ENCODE measurements around the gene GUK1.

The GUK1 gene

GRCh38 chr1:228117335-228117734, 22.7 kb upstream of the GUK1 start:
- no peak for TF ChIP-seq CTCF (IDR thresholded peaks at IDR 0.05; ENCODE audit: borderline replicate concordance, control extremely low read depth, extremely low read depth, insufficient read depth, missing control alignments)
- in situ Hi-C loops (cut with MboI; ENCODE audit: low sequenced_read_pairs, unreplicated experiment), result no loop called here
- DNase-seq (ENCODE audit: low spot score), result no peak

- in situ Hi-C loops (cut with MboI; ENCODE audit: low sequenced_read_pairs, unreplicated experiment), result no loop called here
- DNase-seq (ENCODE audit: low spot score), result no peak
- no peak for TF ChIP-seq CTCF (IDR thresholded peaks at IDR 0.05; ENCODE audit: borderline replicate concordance, control extremely low read depth, extremely low read depth, insufficient read depth, missing control alignments)
Measured at GRCh38 chr1:228118040-228118439, 22.0 kb upstream of the GUK1 start.

- in situ Hi-C loops (cut with MboI; ENCODE audit: low sequenced_read_pairs, unreplicated experiment), result no loop called here
- no peak for DNase-seq (ENCODE audit: low spot score)
- TF ChIP-seq CTCF (IDR thresholded peaks at IDR 0.05; ENCODE audit: borderline replicate concordance, control extremely low read depth, extremely low read depth, insufficient read depth, missing control alignments), result no peak
Measured at GRCh38 chr1:228120351-228120750, 19.7 kb upstream of the GUK1 start.

- DNase-seq (ENCODE audit: low spot score), result no peak
- in situ Hi-C loops (cut with MboI; ENCODE audit: low sequenced_read_pairs, unreplicated experiment), result no loop called here
- TF ChIP-seq CTCF (IDR thresholded peaks at IDR 0.05; ENCODE audit: borderline replicate concordance, control extremely low read depth, extremely low read depth, insufficient read depth, missing control alignments), result no peak
Measured at GRCh38 chr1:228120857-228121489, 19.1 kb upstream of the GUK1 start.

- no peak for DNase-seq (ENCODE audit: low spot score)
- no peak for TF ChIP-seq CTCF (IDR thresholded peaks at IDR 0.05; ENCODE audit: borderline replicate concordance, control extremely low read depth, extremely low read depth, insufficient read depth, missing control alignments)
- in situ Hi-C loops (cut with MboI; ENCODE audit: low sequenced_read_pairs, unreplicated experiment), result no loop called here
Measured at GRCh38 chr1:228122921-228123441, 17.1 kb upstream of the GUK1 start.

GRCh38 chr1:228123505-228123904, 16.6 kb upstream of the GUK1 start:
- in situ Hi-C loops (cut with MboI; ENCODE audit: low sequenced_read_pairs, unreplicated experiment), result no loop called here
- DNase-seq (ENCODE audit: low spot score), result no peak
- TF ChIP-seq CTCF (IDR thresholded peaks at IDR 0.05; ENCODE audit: borderline replicate concordance, control extremely low read depth, extremely low read depth, insufficient read depth, missing control alignments), result no peak
